ENCODE data around the gene TMEM271.

DNA sequence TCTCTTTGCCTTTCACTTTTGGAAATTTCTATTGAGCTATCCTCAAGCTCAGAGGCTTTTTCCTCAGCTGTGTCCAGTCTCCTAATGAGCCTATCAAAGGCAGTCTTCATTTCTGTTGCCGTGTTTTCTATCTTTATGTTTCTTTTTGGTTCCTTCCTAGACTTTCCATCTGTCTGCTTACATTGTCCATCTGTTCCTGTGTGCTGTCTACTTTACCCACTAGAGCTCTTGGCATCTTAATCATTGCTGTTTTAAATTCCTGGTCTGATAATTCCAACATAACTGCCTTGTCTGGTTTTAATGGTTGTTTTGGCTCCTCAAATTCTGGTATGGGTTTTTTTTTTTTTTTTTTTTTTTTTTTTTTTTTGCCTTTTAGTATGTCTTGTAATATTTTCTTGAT is 40.0 kb upstream of the TMEM271 start:
- TF ChIP-seq, protein P1, sequence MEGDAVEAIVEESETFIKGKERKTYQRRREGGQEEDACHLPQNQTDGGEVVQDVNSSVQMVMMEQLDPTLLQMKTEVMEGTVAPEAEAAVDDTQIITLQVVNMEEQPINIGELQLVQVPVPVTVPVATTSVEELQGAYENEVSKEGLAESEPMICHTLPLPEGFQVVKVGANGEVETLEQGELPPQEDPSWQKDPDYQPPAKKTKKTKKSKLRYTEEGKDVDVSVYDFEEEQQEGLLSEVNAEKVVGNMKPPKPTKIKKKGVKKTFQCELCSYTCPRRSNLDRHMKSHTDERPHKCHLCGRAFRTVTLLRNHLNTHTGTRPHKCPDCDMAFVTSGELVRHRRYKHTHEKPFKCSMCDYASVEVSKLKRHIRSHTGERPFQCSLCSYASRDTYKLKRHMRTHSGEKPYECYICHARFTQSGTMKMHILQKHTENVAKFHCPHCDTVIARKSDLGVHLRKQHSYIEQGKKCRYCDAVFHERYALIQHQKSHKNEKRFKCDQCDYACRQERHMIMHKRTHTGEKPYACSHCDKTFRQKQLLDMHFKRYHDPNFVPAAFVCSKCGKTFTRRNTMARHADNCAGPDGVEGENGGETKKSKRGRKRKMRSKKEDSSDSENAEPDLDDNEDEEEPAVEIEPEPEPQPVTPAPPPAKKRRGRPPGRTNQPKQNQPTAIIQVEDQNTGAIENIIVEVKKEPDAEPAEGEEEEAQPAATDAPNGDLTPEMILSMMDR (IDR thresholded peaks at IDR 0.05; ENCODE audit: low read depth, low read length, missing input control) = no peak
- TF ChIP-seq SP1 (IDR thresholded peaks at IDR 0.05) (no peak), RAD21 (IDR thresholded peaks at IDR 0.05) (no peak), FOXA1 (IDR thresholded peaks at IDR 0.05) (no peak), EGR1 (IDR thresholded peaks at IDR 0.05; ENCODE audit: low read depth in 2 of 2) (no peak), TAF1 (conservative IDR thresholded peaks at IDR 0.05) (no peak), GABPA (IDR thresholded peaks at IDR 0.05 in 1 of 2, conservative IDR thresholded peaks at IDR 0.05 in 1 of 2) (no peak), FOXA2 (IDR thresholded peaks at IDR 0.05) (no peak)
- TF ChIP-seq, protein P2, sequence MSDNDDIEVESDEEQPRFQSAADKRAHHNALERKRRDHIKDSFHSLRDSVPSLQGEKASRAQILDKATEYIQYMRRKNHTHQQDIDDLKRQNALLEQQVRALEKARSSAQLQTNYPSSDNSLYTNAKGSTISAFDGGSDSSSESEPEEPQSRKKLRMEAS (IDR thresholded peaks at IDR 0.05) = no peak
- TF ChIP-seq, protein P3, sequence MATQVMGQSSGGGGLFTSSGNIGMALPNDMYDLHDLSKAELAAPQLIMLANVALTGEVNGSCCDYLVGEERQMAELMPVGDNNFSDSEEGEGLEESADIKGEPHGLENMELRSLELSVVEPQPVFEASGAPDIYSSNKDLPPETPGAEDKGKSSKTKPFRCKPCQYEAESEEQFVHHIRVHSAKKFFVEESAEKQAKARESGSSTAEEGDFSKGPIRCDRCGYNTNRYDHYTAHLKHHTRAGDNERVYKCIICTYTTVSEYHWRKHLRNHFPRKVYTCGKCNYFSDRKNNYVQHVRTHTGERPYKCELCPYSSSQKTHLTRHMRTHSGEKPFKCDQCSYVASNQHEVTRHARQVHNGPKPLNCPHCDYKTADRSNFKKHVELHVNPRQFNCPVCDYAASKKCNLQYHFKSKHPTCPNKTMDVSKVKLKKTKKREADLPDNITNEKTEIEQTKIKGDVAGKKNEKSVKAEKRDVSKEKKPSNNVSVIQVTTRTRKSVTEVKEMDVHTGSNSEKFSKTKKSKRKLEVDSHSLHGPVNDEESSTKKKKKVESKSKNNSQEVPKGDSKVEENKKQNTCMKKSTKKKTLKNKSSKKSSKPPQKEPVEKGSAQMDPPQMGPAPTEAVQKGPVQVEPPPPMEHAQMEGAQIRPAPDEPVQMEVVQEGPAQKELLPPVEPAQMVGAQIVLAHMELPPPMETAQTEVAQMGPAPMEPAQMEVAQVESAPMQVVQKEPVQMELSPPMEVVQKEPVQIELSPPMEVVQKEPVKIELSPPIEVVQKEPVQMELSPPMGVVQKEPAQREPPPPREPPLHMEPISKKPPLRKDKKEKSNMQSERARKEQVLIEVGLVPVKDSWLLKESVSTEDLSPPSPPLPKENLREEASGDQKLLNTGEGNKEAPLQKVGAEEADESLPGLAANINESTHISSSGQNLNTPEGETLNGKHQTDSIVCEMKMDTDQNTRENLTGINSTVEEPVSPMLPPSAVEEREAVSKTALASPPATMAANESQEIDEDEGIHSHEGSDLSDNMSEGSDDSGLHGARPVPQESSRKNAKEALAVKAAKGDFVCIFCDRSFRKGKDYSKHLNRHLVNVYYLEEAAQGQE (IDR thresholded peaks at IDR 0.05) = no peak
- TF ChIP-seq, protein P4, sequence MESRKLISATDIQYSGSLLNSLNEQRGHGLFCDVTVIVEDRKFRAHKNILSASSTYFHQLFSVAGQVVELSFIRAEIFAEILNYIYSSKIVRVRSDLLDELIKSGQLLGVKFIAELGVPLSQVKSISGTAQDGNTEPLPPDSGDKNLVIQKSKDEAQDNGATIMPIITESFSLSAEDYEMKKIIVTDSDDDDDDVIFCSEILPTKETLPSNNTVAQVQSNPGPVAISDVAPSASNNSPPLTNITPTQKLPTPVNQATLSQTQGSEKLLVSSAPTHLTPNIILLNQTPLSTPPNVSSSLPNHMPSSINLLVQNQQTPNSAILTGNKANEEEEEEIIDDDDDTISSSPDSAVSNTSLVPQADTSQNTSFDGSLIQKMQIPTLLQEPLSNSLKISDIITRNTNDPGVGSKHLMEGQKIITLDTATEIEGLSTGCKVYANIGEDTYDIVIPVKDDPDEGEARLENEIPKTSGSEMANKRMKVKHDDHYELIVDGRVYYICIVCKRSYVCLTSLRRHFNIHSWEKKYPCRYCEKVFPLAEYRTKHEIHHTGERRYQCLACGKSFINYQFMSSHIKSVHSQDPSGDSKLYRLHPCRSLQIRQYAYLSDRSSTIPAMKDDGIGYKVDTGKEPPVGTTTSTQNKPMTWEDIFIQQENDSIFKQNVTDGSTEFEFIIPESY (IDR thresholded peaks at IDR 0.05) = no peak

All from liver (tissue), 3 donors.